Measurements from ENCODE around the gene PRXL2A.
"Not testable (repeated sequence)": the region's sequence is repeated elsewhere in the genome, so short reads cannot be mapped to it uniquely, and the experiment has no call there.

PRXL2A gene

GRCh38 chr10:80477813-80478212 lies 69.5 kb downstream of the PRXL2A start:
- FAIRE-seq: no peak

DNA sequence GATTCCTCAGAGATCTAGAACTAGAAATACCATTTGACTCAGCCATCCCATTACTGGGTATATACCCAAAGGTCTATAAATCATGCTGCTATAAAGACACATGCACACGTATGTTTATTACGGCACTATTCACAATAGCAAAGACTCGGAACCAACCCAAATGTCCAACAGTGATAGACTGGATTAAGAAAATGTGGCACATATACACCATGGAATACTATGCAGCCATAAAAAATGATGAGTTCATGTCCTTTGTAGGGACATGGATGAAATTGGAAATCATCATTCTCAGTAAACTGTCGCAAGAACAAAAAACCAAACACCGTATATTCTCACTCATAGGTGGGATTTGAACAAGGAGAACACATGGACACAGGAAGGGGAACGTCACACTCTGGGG lies 72.0 kb downstream of the PRXL2A start:
- FAIRE-seq: not testable (repeated sequence)

GRCh38 chr10:80480852-80481251 lies 72.5 kb downstream of the PRXL2A start:
- FAIRE-seq: no peak

- FAIRE-seq: no peak
Observed at GRCh38 chr10:80484243-80484642, 75.9 kb downstream of the PRXL2A start.

DNA sequence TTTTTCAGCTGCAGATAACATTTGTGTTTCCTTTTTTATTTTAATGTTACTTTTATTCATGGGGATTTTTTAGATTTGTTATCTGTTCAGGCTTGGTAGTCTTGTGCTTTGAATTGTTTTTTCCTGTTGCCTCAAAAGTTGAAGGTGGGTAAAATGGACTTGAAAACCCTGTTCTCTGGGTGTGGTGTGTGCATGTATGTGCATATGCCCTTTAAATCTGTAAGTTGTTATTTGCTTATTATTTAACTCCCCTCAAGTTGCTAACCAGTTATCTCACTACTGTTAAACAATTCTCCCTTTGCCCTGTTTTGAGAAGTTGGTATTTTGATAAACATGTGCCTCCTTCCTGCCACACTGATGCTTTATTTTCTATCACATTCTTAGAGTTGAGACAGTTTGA lies 76.3 kb downstream of the PRXL2A start:
- FAIRE-seq: no peak

DNA sequence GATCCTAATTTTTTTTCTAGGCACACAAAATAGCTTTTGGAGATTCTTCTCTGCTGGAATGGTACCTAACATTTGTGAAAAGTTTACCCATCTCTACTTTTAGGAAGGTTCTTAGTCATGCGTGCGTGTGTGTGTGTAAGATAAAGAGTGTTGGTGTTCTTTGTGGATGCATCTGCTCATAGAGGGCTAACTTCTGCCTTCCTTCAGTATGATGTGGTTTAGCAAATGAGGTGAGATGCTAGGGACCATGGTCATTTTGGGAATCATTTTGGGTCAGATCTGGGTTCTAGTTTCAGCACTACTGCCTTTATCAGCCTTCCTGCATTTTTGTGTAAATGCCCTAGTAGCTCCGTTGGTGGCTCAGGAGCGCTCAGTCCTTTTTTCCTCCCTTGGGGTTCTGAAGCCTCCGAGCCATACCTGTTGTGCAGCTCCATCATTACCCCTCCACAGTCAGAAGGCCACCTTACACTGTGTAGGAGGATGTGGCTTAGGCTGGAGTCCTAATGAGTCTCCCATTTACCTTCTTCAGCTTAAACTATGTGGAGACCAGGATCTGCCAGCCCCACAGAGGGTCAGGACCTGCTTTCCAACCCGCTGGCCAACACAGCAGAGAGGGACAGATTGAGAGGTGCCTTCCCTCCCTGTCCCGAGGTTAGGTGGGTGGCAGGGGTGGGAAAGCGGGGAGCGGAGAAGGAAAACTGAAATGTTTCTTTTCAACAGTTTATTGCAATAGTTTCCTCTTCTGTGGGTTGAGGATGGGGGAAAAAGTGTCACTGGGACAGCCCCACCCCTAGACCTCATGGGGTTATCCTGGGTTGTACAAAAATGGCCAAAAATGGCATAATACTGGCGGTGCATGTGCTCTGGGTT lies 77.0 kb downstream of the PRXL2A start:
- FAIRE-seq: no peak

GRCh38 chr10:80485946-80486764 lies 77.8 kb downstream of the PRXL2A start:
- no peak for FAIRE-seq

Measured in islet of Langerhans (tissue), 1 donor.